ENCODE results near the gene LGALS1.

- TF ChIP-seq ZFP36 (IDR thresholded peaks at IDR 0.05; ENCODE audit: low read depth, low read length, partially characterized antibody) (no peak), ATF2 (CRISPR knock-in tag; IDR thresholded peaks at IDR 0.05) (no peak), CEBPB (tag; IDR thresholded peaks at IDR 0.05) (no peak), ETS1 (conservative IDR thresholded peaks at IDR 0.05; ENCODE audit: control insufficient read depth, low read depth, low read length) (no peak), CBFA2T3 (IDR thresholded peaks at IDR 0.05) (no peak), POLR2AphosphoS5 (IDR thresholded peaks at IDR 0.05; ENCODE audit: control insufficient read depth, insufficient read depth, low read depth, low read length) (no peak), POLR2A (conservative IDR thresholded peaks at IDR 0.05) (no peak)
Measured at GRCh38 chr22:37728620-37729019, 53.2 kb downstream of the LGALS1 start.

All from K562 (cell line).